ENCODE results near the gene TGFA.

Gene TGFA

GRCh38 chr2:70499253-70499652 is 54.4 kb downstream of the TGFA start:
- H3K4me1 ChIP-seq (ENCODE audit: control insufficient read depth, insufficient read depth, low read length): no peaks in the 10 kb centered on the region
- no peak overlapping the region for H3K9ac ChIP-seq (ENCODE audit: low read length)
- H3K4me3 ChIP-seq (ENCODE audit: low read length): no peak overlapping the region
- no peak overlapping the region for H3K27ac ChIP-seq (ENCODE audit: low read depth, low read length)
- no peaks in the 10 kb centered on the region for H3K36me3 ChIP-seq (ENCODE audit: control insufficient read depth, insufficient read depth, low read length)
- no peaks in the 10 kb centered on the region for H3K27me3 ChIP-seq (ENCODE audit: control insufficient read depth, insufficient read depth, low read length)

DNA sequence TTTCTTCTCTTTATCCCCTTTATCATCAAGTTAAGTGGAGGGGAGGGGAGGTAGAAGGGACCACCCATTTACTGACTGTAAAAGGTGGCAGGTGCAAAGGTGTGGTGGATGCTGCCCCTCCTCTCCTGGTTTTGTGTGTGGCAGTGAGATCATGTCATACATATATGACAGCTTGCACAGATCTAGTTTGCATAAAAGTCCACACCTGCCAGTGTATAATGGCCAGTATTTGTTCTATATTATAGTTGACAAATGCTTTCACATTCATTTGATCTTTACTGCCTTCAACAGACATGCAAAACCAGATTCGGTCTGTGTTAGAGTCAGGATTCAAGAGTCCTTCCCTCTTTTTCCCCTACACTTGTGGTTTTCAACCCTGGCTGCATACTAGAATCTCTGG is 55.1 kb downstream of the TGFA start:
- H3K9ac ChIP-seq (ENCODE audit: low read length): no peak overlapping the region
- no peak overlapping the region for H3K27ac ChIP-seq (ENCODE audit: low read depth, low read length)
- no peaks in the 10 kb centered on the region for H3K36me3 ChIP-seq (ENCODE audit: control insufficient read depth, insufficient read depth, low read length)
- H3K27me3 ChIP-seq (ENCODE audit: control insufficient read depth, insufficient read depth, low read length): no peaks in the 10 kb centered on the region
- H3K4me3 ChIP-seq (ENCODE audit: low read length): no peak overlapping the region
- H3K4me1 ChIP-seq (ENCODE audit: control insufficient read depth, insufficient read depth, low read length): no peaks in the 10 kb centered on the region

GRCh38 chr2:70498054-70498453 is 55.6 kb downstream of the TGFA start:
- Histone ChIP-seq H3K4me3 (ENCODE audit: low read length) (no peak overlapping the region), H3K4me1 (ENCODE audit: control insufficient read depth, insufficient read depth, low read length) (no peaks in the 10 kb centered on the region), H3K36me3 (ENCODE audit: control insufficient read depth, insufficient read depth, low read length) (no peaks in the 10 kb centered on the region), H3K9ac (ENCODE audit: low read length) (no peak overlapping the region), H3K27me3 (ENCODE audit: control insufficient read depth, insufficient read depth, low read length) (no peaks in the 10 kb centered on the region), H3K27ac (ENCODE audit: low read depth, low read length) (no peak overlapping the region)

GRCh38 chr2:70496819-70497218 is 56.8 kb downstream of the TGFA start:
- Histone ChIP-seq H3K27me3 (ENCODE audit: control insufficient read depth, insufficient read depth, low read length) (no peaks in the 10 kb centered on the region), H3K4me3 (ENCODE audit: low read length) (no peak overlapping the region), H3K9ac (ENCODE audit: low read length) (no peak overlapping the region), H3K4me1 (ENCODE audit: control insufficient read depth, insufficient read depth, low read length) (no peaks in the 10 kb centered on the region), H3K36me3 (ENCODE audit: control insufficient read depth, insufficient read depth, low read length) (no peaks in the 10 kb centered on the region), H3K27ac (ENCODE audit: low read depth, low read length) (no peak overlapping the region)

DNA sequence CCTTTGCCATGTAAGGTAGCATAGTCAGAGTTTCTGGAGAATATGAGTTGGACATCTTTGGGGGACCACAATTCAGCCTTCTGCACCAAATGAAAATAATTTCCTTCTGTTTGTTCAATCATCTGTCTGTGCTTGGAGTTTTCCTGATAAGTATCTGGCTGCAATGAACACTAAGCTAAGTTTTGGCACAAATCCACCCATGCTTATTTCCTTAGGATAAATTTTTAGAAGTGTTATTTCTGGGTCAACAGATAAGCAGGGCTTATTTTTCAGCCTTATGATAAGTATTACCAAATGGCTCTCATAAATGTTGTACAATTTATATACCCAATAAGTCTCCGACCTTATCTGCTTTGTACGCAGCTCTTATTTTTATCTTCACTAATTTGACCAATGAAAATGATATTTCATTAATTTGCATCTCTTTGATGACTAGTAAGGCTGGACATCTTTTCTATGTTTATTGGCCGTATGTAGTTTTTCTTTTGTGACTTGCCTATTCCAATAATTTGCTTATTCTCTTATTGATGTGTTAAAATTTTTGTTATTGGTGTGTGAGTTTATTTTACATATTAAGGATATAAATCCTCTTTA is 59.2 kb downstream of the TGFA start:
- Histone ChIP-seq H3K9ac (ENCODE audit: low read length) (no peak overlapping the region), H3K36me3 (ENCODE audit: control insufficient read depth, insufficient read depth, low read length) (no peaks in the 10 kb centered on the region), H3K27me3 (ENCODE audit: control insufficient read depth, insufficient read depth, low read length) (no peaks in the 10 kb centered on the region)

GRCh38 chr2:70490381-70490780 is 63.2 kb downstream of the TGFA start:
- no peaks in the 10 kb centered on the region for H3K36me3 ChIP-seq (ENCODE audit: control insufficient read depth, insufficient read depth, low read length)
- H3K4me1 ChIP-seq (ENCODE audit: control insufficient read depth, insufficient read depth, low read length): no peaks in the 10 kb centered on the region
- H3K27me3 ChIP-seq (ENCODE audit: control insufficient read depth, insufficient read depth, low read length): no peaks in the 10 kb centered on the region
- H3K27ac ChIP-seq (ENCODE audit: low read depth, low read length): no peak overlapping the region
- H3K4me3 ChIP-seq (ENCODE audit: low read length): no peak overlapping the region
- H3K9ac ChIP-seq (ENCODE audit: low read length): no peak overlapping the region

More for the DNA sequence above, 59.2 kb downstream of the TGFA start:
- no peak overlapping the region for H3K27ac ChIP-seq (ENCODE audit: low read depth, low read length)
- H3K4me1 ChIP-seq (ENCODE audit: control insufficient read depth, insufficient read depth, low read length): no peaks in the 10 kb centered on the region
- H3K4me3 ChIP-seq (ENCODE audit: low read length): no peak overlapping the region

- Histone ChIP-seq H3K4me3 (ENCODE audit: low read length) (no peak overlapping the region), H3K27me3 (ENCODE audit: control insufficient read depth, insufficient read depth, low read length) (no peaks in the 10 kb centered on the region), H3K27ac (ENCODE audit: low read depth, low read length) (no peak overlapping the region), H3K9ac (ENCODE audit: low read length) (no peak overlapping the region), H3K36me3 (ENCODE audit: control insufficient read depth, insufficient read depth, low read length) (no peaks in the 10 kb centered on the region), H3K4me1 (ENCODE audit: control insufficient read depth, insufficient read depth, low read length) (no peaks in the 10 kb centered on the region)
Observed at GRCh38 chr2:70489165-70489564, 64.5 kb downstream of the TGFA start.

- H3K36me3 ChIP-seq (ENCODE audit: control insufficient read depth, insufficient read depth, low read length): no peaks in the 10 kb centered on the region
- no peak overlapping the region for H3K9ac ChIP-seq (ENCODE audit: low read length)
- H3K4me1 ChIP-seq (ENCODE audit: control insufficient read depth, insufficient read depth, low read length): peaks cover 2% of the 10 kb centered on the region
- H3K27ac ChIP-seq (ENCODE audit: low read depth, low read length): no peak overlapping the region
- H3K4me3 ChIP-seq (ENCODE audit: low read length): no peak overlapping the region
- no peaks in the 10 kb centered on the region for H3K27me3 ChIP-seq (ENCODE audit: control insufficient read depth, insufficient read depth, low read length)
Observed at GRCh38 chr2:70484086-70484485, 69.5 kb downstream of the TGFA start.

- no peak overlapping the region for H3K9ac ChIP-seq (ENCODE audit: low read length)
Observed at GRCh38 chr2:70482401-70482800, 71.2 kb downstream of the TGFA start.

GRCh38 chr2:70480468-70480867 is 73.2 kb downstream of the TGFA start:
- no peaks in the 10 kb centered on the region for H3K27me3 ChIP-seq (ENCODE audit: control insufficient read depth, insufficient read depth, low read length)
- H3K27ac ChIP-seq (ENCODE audit: low read depth, low read length): no peak overlapping the region
- no peak overlapping the region for H3K4me3 ChIP-seq (ENCODE audit: low read length)
- peaks cover 2% of the 10 kb centered on the region for H3K4me1 ChIP-seq (ENCODE audit: control insufficient read depth, insufficient read depth, low read length)
- H3K9ac ChIP-seq (ENCODE audit: low read length): no peak overlapping the region
- no peaks in the 10 kb centered on the region for H3K36me3 ChIP-seq (ENCODE audit: control insufficient read depth, insufficient read depth, low read length)

More at GRCh38 chr2:70482401-70482800, 71.2 kb downstream of the TGFA start:
- Histone ChIP-seq H3K27ac (ENCODE audit: low read depth, low read length) (no peak overlapping the region), H3K27me3 (ENCODE audit: control insufficient read depth, insufficient read depth, low read length) (no peaks in the 10 kb centered on the region), H3K4me1 (ENCODE audit: control insufficient read depth, insufficient read depth, low read length) (peaks cover 2% of the 10 kb centered on the region), H3K4me3 (ENCODE audit: low read length) (no peak overlapping the region), H3K36me3 (ENCODE audit: control insufficient read depth, insufficient read depth, low read length) (no peaks in the 10 kb centered on the region)

DNA sequence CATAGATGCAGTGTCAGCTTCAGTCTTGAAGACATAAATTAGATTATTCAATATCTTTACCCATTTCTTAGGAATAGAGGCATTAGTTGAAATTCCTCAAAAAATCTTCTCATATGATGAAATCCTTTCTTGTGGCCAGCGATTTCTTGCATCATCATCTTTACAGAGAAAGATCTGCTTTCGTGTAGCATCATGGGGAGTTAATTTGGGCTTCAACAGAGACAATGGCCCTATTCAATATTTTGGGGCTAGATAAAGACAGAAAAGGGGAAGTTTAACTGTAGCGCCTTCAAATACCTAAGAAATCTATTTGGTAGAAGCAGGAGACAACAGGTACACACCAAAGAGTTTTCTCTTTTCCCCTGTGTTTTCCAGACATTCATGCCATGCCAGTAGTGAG is 73.8 kb downstream of the TGFA start:
- Histone ChIP-seq H3K4me3 (ENCODE audit: low read length) (no peak overlapping the region), H3K9ac (ENCODE audit: low read length) (no peak overlapping the region), H3K27ac (ENCODE audit: low read depth, low read length) (no peak overlapping the region), H3K27me3 (ENCODE audit: control insufficient read depth, insufficient read depth, low read length) (no peaks in the 10 kb centered on the region), H3K36me3 (ENCODE audit: control insufficient read depth, insufficient read depth, low read length) (no peaks in the 10 kb centered on the region), H3K4me1 (ENCODE audit: control insufficient read depth, insufficient read depth, low read length) (peaks cover 2% of the 10 kb centered on the region)

- Histone ChIP-seq H3K36me3 (ENCODE audit: control insufficient read depth, insufficient read depth, low read length) (no peaks in the 10 kb centered on the region), H3K9ac (ENCODE audit: low read length) (no peak overlapping the region), H3K4me1 (ENCODE audit: control insufficient read depth, insufficient read depth, low read length) (peaks cover 2% of the 10 kb centered on the region), H3K27ac (ENCODE audit: low read depth, low read length) (no peak overlapping the region), H3K27me3 (ENCODE audit: control insufficient read depth, insufficient read depth, low read length) (no peaks in the 10 kb centered on the region), H3K4me3 (ENCODE audit: low read length) (no peak overlapping the region)
Observed at GRCh38 chr2:70477441-70477844, 76.2 kb downstream of the TGFA start.

DNA sequence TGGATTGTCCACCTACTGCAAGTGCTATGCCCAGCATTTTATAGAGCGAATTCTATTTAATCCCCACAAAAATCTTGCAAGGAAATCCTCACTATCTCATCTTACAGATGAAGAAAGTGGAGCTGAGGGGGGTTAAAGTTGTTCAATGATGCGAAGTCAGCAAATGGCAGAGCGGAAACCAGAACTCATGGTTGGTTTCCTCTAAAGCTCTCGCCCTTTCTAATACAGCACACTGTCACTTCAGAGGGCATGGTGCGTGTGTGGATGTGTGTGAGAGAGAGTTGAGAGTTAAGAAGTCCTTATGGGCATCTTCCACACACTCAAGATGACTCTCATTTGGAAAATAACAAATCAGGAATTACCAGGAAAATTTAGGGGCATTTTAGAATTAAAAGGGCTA is 78.4 kb downstream of the TGFA start:
- no peaks in the 10 kb centered on the region for H3K4me1 ChIP-seq (ENCODE audit: control insufficient read depth, insufficient read depth, low read length)
- no peak overlapping the region for H3K9ac ChIP-seq (ENCODE audit: low read length)
- H3K36me3 ChIP-seq (ENCODE audit: control insufficient read depth, insufficient read depth, low read length): no peaks in the 10 kb centered on the region
- no peaks in the 10 kb centered on the region for H3K27me3 ChIP-seq (ENCODE audit: control insufficient read depth, insufficient read depth, low read length)
- H3K4me3 ChIP-seq (ENCODE audit: low read length): no peak overlapping the region
- H3K27ac ChIP-seq (ENCODE audit: low read depth, low read length): no peak overlapping the region

All from rectal smooth muscle tissue (tissue), 1 donor.